CD4-positive, alpha-beta T cell (primary cell): ENCODE measurements around the gene C4orf50. TPM values are rescaled to one million over a fixed set of nuclear protein-coding genes. Genes with fewer than 3 reads are reported as not detected.

Experiments
- ATAC-seq: fragments of 200-7000 bp; cut with Tn5 transposase; one replicate; pipeline ENCODE4 v1.10.0; 2022; ENCODE audit warnings: mild to moderate bottlenecking; ENCODE audit not compliant: poor library complexity
- CTCF ChIA-PET: fragments of 350-600 bp; sonication (Branson Sonifier 250); formaldehyde crosslinking; loops from one replicate; lab custom pipeline; 2021; ENCODE audit warnings: antibody characterized with exemption, inconsistent platforms; lab: Charles Lee
- POLR2A ChIA-PET: fragments of 350-600 bp; sonication (Branson Sonifier 250); formaldehyde crosslinking; loops from one replicate; lab custom pipeline; 2021; ENCODE audit warnings: antibody characterized with exemption, inconsistent platforms; lab: Charles Lee
- DNase-seq, 14 experiments: peaks; one replicate each; pipeline ENCODE4 v3.0.0-alpha.2; 2013 to 2020; ENCODE audit warnings: mixed read lengths in 2 of 14
- H3K27ac ChIP-seq, 2 donors: one replicate each; pipeline versions ENCODE4 v1.5.1 to v1.7.0; 2013; ENCODE audit warnings: low read length in 2 of 2, low read depth in 1 of 2, mild to moderate bottlenecking in 1 of 2
- H3K27me3 ChIP-seq, 2 experiments: 1 replicate in 1 of 2; 2 replicates in 1 of 2; pipeline versions ENCODE4 v1.6.1 to v1.7.0; 2013; ENCODE audit warnings: low read length in 2 of 2, control low read depth in 1 of 2, mild to moderate bottlenecking in 1 of 2, moderate library complexity in 1 of 2; ENCODE audit not compliant: insufficient read depth in 2 of 2, control insufficient read depth in 1 of 2
- H3K36me3 ChIP-seq: one replicate; pipeline ENCODE4 v1.6.1; 2013; ENCODE audit warnings: low read length, control low read depth; ENCODE audit not compliant: insufficient read depth
- H3K4me1 ChIP-seq: one replicate; pipeline ENCODE4 v1.6.1; 2013; ENCODE audit warnings: low read length, control low read depth; ENCODE audit not compliant: insufficient read depth
- H3K4me3 ChIP-seq: one replicate; pipeline ENCODE4 v1.5.1; 2013; ENCODE audit warnings: mild to moderate bottlenecking, low read length, moderate library complexity
- H3K9me3 ChIP-seq, 2 experiments: 1 replicate in 1 of 2; 2 replicates in 1 of 2; pipeline versions ENCODE4 v1.6.1 to v1.7.0; 2013; ENCODE audit warnings: low read length in 2 of 2, mild to moderate bottlenecking in 2 of 2, control low read depth in 1 of 2, moderate library complexity in 1 of 2; ENCODE audit not compliant: control insufficient read depth in 1 of 2, insufficient read depth in 1 of 2
- H3K27ac Mint-ChIP-seq: one replicate; pipeline ENCODE4 v1.8.0; 2020; ENCODE audit warnings: mixed read lengths
- H3K27me3 Mint-ChIP-seq: one replicate; pipeline ENCODE4 v1.8.0; 2021; ENCODE audit warnings: mixed read lengths
- H3K36me3 Mint-ChIP-seq: one replicate; pipeline ENCODE4 v1.8.0; 2021; ENCODE audit warnings: low read depth, mixed read lengths
- H3K4me1 Mint-ChIP-seq: one replicate; pipeline ENCODE4 v1.8.0; 2021; ENCODE audit warnings: low read depth, mixed read lengths
- H3K4me3 Mint-ChIP-seq: one replicate; pipeline ENCODE4 v1.8.0; 2020; ENCODE audit warnings: mild to moderate bottlenecking, mixed read lengths
- H3K9me3 Mint-ChIP-seq: one replicate; pipeline ENCODE4 v1.8.0; 2020; ENCODE audit warnings: mixed read lengths
- intact Hi-C, 2 experiments: fragments of 100-400 bp; cut with DNase I in 1 of 2; cut with micrococcal nuclease in 1 of 2; formaldehyde crosslinking; loops; one replicate each; pipeline versions ENCODE4 v1.15.1 to v1.9.0; 2023 to 2025; cut with DNase I, micrococcal nuclease
- total RNA-seq, 174 experiments: library from RNA in 2 of 174; stranded (reverse) in 2 of 174; gene quantifications; one replicate each; pipeline ENCODE4 v1.2.3 and lab custom pipeline; 2021 to 2026
- TF ChIP-seq, protein P1 (sequence below): fragments of 200-600 bp; IDR thresholded peaks from one replicate; pipeline ENCODE4 v1.8.0; 2022; ENCODE audit warnings: antibody characterized with exemption, mild to moderate bottlenecking

The C4orf50 gene
- total RNA-seq, 2 experiments from 2014 or later, result 0.16 to 0.20 TPM

DNA sequence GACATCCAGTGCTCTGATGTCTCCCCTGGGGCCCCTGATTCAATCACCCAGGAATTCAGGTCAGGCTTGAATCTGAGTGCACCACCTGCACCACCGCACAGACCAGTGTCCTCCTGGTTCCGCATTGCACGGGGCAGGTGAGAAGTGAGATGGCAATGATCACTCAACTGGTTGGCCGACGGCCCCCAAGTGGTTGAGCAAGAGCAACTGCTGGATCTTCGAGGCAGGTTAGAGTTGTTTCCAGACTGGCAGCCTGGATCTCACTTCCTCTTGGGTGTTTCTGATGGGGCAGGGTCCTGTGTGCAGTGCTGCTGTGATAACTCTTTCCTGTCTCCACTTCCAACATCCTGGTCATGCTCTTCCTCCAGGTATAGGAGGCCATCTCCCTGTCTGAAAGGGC is 50.4 kb downstream of the C4orf50 start:
- CTCF ChIA-PET, result no interaction called here
- no peaks in the 10 kb centered on the region for H3K4me1 Mint-ChIP-seq
- H3K4me3 Mint-ChIP-seq, result no peak overlapping the region
- no peaks in the 10 kb centered on the region for H3K9me3 Mint-ChIP-seq
- ATAC-seq (no peak), DNase-seq (no peak)
- H3K4me1 ChIP-seq, result no peaks in the 10 kb centered on the region
- intact Hi-C loops, result no loop called here
- H3K9me3 ChIP-seq, result peaks cover 0 to 4% of the 10 kb centered on the region in 2 experiments
- no peak overlapping the region for H3K4me3 ChIP-seq
- H3K27ac ChIP-seq, result no peak overlapping the region
- TF ChIP-seq, protein P1, sequence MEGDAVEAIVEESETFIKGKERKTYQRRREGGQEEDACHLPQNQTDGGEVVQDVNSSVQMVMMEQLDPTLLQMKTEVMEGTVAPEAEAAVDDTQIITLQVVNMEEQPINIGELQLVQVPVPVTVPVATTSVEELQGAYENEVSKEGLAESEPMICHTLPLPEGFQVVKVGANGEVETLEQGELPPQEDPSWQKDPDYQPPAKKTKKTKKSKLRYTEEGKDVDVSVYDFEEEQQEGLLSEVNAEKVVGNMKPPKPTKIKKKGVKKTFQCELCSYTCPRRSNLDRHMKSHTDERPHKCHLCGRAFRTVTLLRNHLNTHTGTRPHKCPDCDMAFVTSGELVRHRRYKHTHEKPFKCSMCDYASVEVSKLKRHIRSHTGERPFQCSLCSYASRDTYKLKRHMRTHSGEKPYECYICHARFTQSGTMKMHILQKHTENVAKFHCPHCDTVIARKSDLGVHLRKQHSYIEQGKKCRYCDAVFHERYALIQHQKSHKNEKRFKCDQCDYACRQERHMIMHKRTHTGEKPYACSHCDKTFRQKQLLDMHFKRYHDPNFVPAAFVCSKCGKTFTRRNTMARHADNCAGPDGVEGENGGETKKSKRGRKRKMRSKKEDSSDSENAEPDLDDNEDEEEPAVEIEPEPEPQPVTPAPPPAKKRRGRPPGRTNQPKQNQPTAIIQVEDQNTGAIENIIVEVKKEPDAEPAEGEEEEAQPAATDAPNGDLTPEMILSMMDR, result no peak
- H3K36me3 ChIP-seq, result no peaks in the 10 kb centered on the region
- no peaks in the 10 kb centered on the region for H3K27me3 ChIP-seq
- H3K27me3 Mint-ChIP-seq, result peaks cover 17% of the 10 kb centered on the region
- H3K27ac Mint-ChIP-seq, result no peak overlapping the region
- POLR2A ChIA-PET, result no interaction called here
- no peaks in the 10 kb centered on the region for H3K36me3 Mint-ChIP-seq

DNA sequence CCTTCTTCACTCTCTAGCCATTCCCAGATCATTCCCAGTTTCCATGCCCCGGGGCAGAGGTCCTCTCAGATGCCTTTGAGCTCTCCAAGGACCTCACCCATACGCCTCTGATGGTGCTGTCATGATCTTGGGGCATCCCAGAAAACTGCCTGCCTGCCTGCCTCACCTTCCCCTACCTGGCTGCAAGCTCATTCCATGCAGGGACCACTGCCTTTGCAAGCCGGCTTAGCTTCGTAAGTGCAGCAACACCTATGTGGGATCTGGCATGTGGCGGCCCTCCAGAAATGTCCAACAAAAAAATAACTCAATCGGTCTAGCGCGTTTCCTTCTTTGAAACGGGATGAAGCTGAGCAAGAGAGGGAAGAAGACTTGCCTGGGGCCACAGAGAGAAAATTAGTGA is 53.0 kb downstream of the C4orf50 start:
- Histone ChIP-seq H3K27me3 (no peaks in the 10 kb centered on the region), H3K4me3 (no peak overlapping the region), H3K9me3 (peaks cover 0 to 3% of the 10 kb centered on the region in 2 experiments), H3K36me3 (no peaks in the 10 kb centered on the region), H3K27ac (no peak overlapping the region), H3K4me1 (no peaks in the 10 kb centered on the region)
- Mint-ChIP-seq H3K27me3 (peaks cover 8% of the 10 kb centered on the region), H3K27ac (no peak overlapping the region), H3K36me3 (no peaks in the 10 kb centered on the region), H3K9me3 (no peaks in the 10 kb centered on the region), H3K4me1 (no peaks in the 10 kb centered on the region), H3K4me3 (no peak overlapping the region)
- DNase-seq, result no peak
- intact Hi-C loops, result no loop called here
- POLR2A ChIA-PET, result no interaction called here
- CTCF ChIA-PET, result no interaction called here
- ATAC-seq, result no peak
- TF ChIP-seq, protein P1, result no peak

DNA sequence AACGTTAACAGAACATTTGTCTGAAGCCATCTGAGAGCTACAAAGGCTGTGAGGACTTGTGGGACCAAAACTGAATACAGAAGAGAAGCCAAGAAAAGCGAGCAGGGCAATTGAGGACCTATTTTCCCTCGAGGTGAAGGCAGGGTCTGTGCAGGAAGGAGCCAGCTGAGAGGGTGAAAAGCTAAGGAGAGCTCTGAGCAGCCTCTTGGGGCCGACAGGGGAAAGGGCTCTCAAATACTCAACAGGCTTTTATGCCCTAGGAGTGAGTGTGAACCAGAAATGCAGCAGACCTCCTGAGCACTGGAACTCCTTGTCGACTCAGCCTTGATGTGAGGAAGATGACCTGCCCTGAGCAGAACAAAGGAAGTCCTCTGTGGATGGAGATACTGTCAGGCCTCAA is 54.2 kb downstream of the C4orf50 start:
- ChIA-PET POLR2A (no interaction called here), CTCF (interaction anchor here (1.1 kb wide), 1 partner anchor 34 kb away, joined by 4 read pairs; no protein-coding TSS in a partner anchor)
- Mint-ChIP-seq H3K36me3 (no peaks in the 10 kb centered on the region), H3K4me1 (no peaks in the 10 kb centered on the region), H3K27me3 (peaks cover 4% of the 10 kb centered on the region), H3K4me3 (no peak overlapping the region), H3K27ac (no peak overlapping the region), H3K9me3 (no peaks in the 10 kb centered on the region)
- Histone ChIP-seq H3K27me3 (no peaks in the 10 kb centered on the region), H3K4me1 (no peaks in the 10 kb centered on the region), H3K36me3 (no peaks in the 10 kb centered on the region), H3K27ac (no peak overlapping the region), H3K4me3 (no peak overlapping the region), H3K9me3 (no peaks in the 10 kb centered on the region)
- no peak for DNase-seq
- ATAC-seq, result no peak
- TF ChIP-seq, protein P1, result no peak
- intact Hi-C loops, result no loop called here
